A673 (cell line): ENCODE results near the gene KCNA3. TPM values are rescaled to one million over a fixed set of nuclear protein-coding genes. Genes with fewer than 3 reads are reported as not detected.

Source experiments
- BruUV-seq: library from RNA; stranded (reverse); fragments of 400-500 nt; replicated peaks from 2 replicates; lab custom pipeline; 2021; lab: Mats Ljungman, UMichigan
- CTCF ChIA-PET: fragments of 300-600 bp; sonication (Branson Sonifier 250); formaldehyde crosslinking; loops from one replicate; lab custom pipeline; 2022; ENCODE audit warnings: antibody characterized with exemption; lab: Charles Lee
- POLR2A ChIA-PET: fragments of 300-600 bp; sonication (Branson Sonifier 250); formaldehyde crosslinking; loops from one replicate; lab custom pipeline; 2022; ENCODE audit warnings: antibody characterized with exemption; ENCODE audit not compliant: low non-redundant PET; lab: Charles Lee
- DNase-seq: peaks from one replicate; pipeline ENCODE4 v3.0.0-alpha.2; 2015; ENCODE audit warnings: low spot score
- H3K27ac ChIP-seq: fragments of 200-600 bp; sonication (generic); 2 replicates; pipeline ENCODE4 v1.5.1; 2016; ENCODE audit warnings: mixed run types, low read depth, mild to moderate bottlenecking, mixed read lengths, antibody characterized with exemption, low read length; ENCODE audit not compliant: poor library complexity, severe bottlenecking
- H3K27me3 ChIP-seq: fragments of 200-600 bp; sonication (generic); replicated peaks from 2 replicates; pipeline ENCODE4 v1.6.1; 2017; ENCODE audit warnings: mixed run types, low read depth, mild to moderate bottlenecking, mixed read lengths, antibody characterized with exemption, low read length; ENCODE audit not compliant: insufficient read depth, poor library complexity
- H3K36me3 ChIP-seq: fragments of 200-600 bp; sonication (generic); 2 replicates; pipeline ENCODE4 v1.6.1; 2016; ENCODE audit warnings: mixed run types, mild to moderate bottlenecking, mixed read lengths, antibody characterized with exemption, low read length; ENCODE audit not compliant: insufficient read depth, poor library complexity, severe bottlenecking
- H3K4me1 ChIP-seq: fragments of 200-600 bp; sonication (generic); 2 replicates; pipeline ENCODE4 v1.6.1; 2017; ENCODE audit warnings: mixed run types, mild to moderate bottlenecking, mixed read lengths, antibody characterized with exemption, low read length; ENCODE audit not compliant: insufficient read depth, poor library complexity, severe bottlenecking
- H3K4me3 ChIP-seq: fragments of 200-600 bp; sonication (generic); 2 replicates; pipeline ENCODE4 v1.5.1; 2016; ENCODE audit warnings: low read depth, mixed run types, mild to moderate bottlenecking, mixed read lengths, low read length; ENCODE audit not compliant: poor library complexity, severe bottlenecking
- H3K9me3 ChIP-seq: fragments of 200-600 bp; sonication (generic); 2 replicates; pipeline ENCODE4 v1.6.1; 2016; ENCODE audit warnings: mixed run types, low read depth, mild to moderate bottlenecking, mixed read lengths, antibody characterized with exemption, low read length; ENCODE audit not compliant: poor library complexity, severe bottlenecking
- EZH2 ChIP-seq: fragments of 200-600 bp; sonication (generic); IDR thresholded peaks from 2 replicates; pipeline ENCODE4 v1.6.1; 2017; ENCODE audit warnings: borderline replicate concordance, low read depth, mild to moderate bottlenecking, mixed read lengths, antibody characterized with exemption, low read length; ENCODE audit not compliant: poor library complexity, severe bottlenecking
- intact Hi-C: fragments of 100-400 bp; cut with micrococcal nuclease; formaldehyde crosslinking; loops from one replicate; pipeline ENCODE4 v1.10.0; 2022; ENCODE audit not compliant: unreplicated experiment
- total RNA-seq: library from RNA; stranded (reverse); gene quantifications from 2 replicates; pipeline ENCODE4 v1.2.3, GENCODE V29; 2021
- TF ChIP-seq, protein P1 (sequence below): fragments of 300-800, 200-600 bp; sonication (generic); conservative IDR thresholded peaks from 2 replicates; pipeline ENCODE4 v1.5.1; 2017; ENCODE audit warnings: low read depth, mild to moderate bottlenecking, antibody characterized with exemption, low read length, moderate library complexity, mixed read lengths

Gene KCNA3
- total RNA-seq, 1 experiment from 2014 or later, result 0.43 TPM

DNA sequence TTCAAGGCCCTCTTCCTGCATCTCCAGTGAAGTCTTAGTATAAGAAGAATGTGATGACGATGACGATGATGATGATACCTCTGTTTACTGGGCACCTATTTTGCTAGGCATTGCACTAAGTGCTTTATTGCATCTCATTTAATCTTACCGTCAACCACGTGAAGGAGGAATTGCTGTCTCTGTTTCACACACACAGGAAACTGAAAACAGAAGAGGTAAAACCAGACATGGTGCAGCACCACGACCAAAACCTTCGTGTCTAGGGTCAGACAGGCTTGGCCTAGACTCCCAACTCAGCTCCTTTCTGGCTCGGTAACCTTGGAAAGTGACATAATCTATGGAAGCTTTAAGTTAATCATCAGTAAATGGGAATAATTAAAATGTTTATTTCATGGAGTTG is 47.9 kb downstream of the KCNA3 start:
- no peaks in the 10 kb centered on the region for H3K4me1 ChIP-seq
- H3K36me3 ChIP-seq, result no peaks in the 10 kb centered on the region
- BruUV-seq, result no TSS peak
- no peaks in the 10 kb centered on the region for H3K9me3 ChIP-seq
- H3K27ac ChIP-seq, result no peak overlapping the region
- DNase-seq, result no peak
- TF ChIP-seq, protein P1, sequence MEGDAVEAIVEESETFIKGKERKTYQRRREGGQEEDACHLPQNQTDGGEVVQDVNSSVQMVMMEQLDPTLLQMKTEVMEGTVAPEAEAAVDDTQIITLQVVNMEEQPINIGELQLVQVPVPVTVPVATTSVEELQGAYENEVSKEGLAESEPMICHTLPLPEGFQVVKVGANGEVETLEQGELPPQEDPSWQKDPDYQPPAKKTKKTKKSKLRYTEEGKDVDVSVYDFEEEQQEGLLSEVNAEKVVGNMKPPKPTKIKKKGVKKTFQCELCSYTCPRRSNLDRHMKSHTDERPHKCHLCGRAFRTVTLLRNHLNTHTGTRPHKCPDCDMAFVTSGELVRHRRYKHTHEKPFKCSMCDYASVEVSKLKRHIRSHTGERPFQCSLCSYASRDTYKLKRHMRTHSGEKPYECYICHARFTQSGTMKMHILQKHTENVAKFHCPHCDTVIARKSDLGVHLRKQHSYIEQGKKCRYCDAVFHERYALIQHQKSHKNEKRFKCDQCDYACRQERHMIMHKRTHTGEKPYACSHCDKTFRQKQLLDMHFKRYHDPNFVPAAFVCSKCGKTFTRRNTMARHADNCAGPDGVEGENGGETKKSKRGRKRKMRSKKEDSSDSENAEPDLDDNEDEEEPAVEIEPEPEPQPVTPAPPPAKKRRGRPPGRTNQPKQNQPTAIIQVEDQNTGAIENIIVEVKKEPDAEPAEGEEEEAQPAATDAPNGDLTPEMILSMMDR, result no peak
- no peak for TF ChIP-seq EZH2
- POLR2A ChIA-PET, result no interaction called here
- CTCF ChIA-PET, result no interaction called here
- H3K4me3 ChIP-seq, result no peak overlapping the region
- intact Hi-C loops, result no loop called here
- H3K27me3 ChIP-seq, result peaks cover 21% of the 10 kb centered on the region

Other genes starting within 250 kb of the KCNA3 start
- not detected in 2 replicates for gene PROK1, start 223.8 kb downstream of the KCNA3 start, total RNA-seq
- gene KCNA10, start 155.8 kb downstream of the KCNA3 start, total RNA-seq, result not detected in 2 replicates
- gene KCNA2, start 68.6 kb downstream of the KCNA3 start, total RNA-seq, result 34.2 and 46.6 TPM in 2 replicates
- 0.19 and 0.35 TPM in 2 replicates for gene CD53, start 198.2 kb upstream of the KCNA3 start, total RNA-seq